Skeletal muscle tissue (tissue), 4 donors: ENCODE measurements around the gene LGALS4. TPM values are rescaled to one million over a fixed set of nuclear protein-coding genes. Genes with fewer than 3 reads are reported as not detected.
"Not testable (repeated sequence)": the region's sequence is repeated elsewhere in the genome, so short reads cannot be mapped to it uniquely, and the experiment has no call there.

Experiments used
- H3K27ac ChIP-seq: one replicate; pipeline ENCODE4 v1.7.0; 2013; ENCODE audit warnings: mild to moderate bottlenecking, low read depth, low read length, inconsistent platforms
- H3K27me3 ChIP-seq, 3 donors: one replicate each; pipeline ENCODE4 v1.7.0; 2013; ENCODE audit warnings: low read length in 3 of 3; ENCODE audit not compliant: control insufficient read depth in 3 of 3, insufficient read depth in 3 of 3
- H3K36me3 ChIP-seq, 3 donors: one replicate each; pipeline ENCODE4 v1.7.0; 2013; ENCODE audit warnings: low read length in 3 of 3; ENCODE audit not compliant: control insufficient read depth in 3 of 3, insufficient read depth in 3 of 3
- H3K4me1 ChIP-seq, 3 donors: one replicate each; pipeline ENCODE4 v1.7.0; 2013; ENCODE audit warnings: low read length in 3 of 3, mild to moderate bottlenecking in 3 of 3; ENCODE audit not compliant: control insufficient read depth in 3 of 3, insufficient read depth in 3 of 3
- H3K4me3 ChIP-seq, 3 donors: one replicate each; pipeline ENCODE4 v1.7.0; 2013; ENCODE audit warnings: low read length in 3 of 3
- H3K9ac ChIP-seq, 3 donors: one replicate each; pipeline ENCODE4 v1.7.0; 2013; ENCODE audit warnings: low read length in 3 of 3, mild to moderate bottlenecking in 3 of 3, moderate library complexity in 2 of 3, low read depth in 1 of 3
- H3K9me3 ChIP-seq, 3 donors: one replicate each; pipeline ENCODE4 v1.7.0; 2013; ENCODE audit warnings: low read length in 3 of 3; ENCODE audit not compliant: control insufficient read depth in 3 of 3
- total RNA-seq: library from RNA; depleted of rRNA; stranded (reverse); fragments of >200 nt; gene quantifications from one replicate; pipeline ENCODE4 v1.2.3, GENCODE V29; 2014
- donor health status: Osteomylitis.

LGALS4 gene
- total RNA-seq, 1 donor from 2014 or later, result not detected

GRCh38 chr19:38774181-38774950, 38.4 kb downstream of the LGALS4 start:
- Histone ChIP-seq H3K27ac (no peak overlapping the region), H3K4me1 (peaks cover 0 to 7% (median 2%) of the 10 kb centered on the region in 3 donors), H3K27me3 (peaks cover 0 to 3% (median 0%) of the 10 kb centered on the region in 3 donors), H3K36me3 (no peaks in the 10 kb centered on the region), H3K9ac (no peak overlapping the region), H3K9me3 (no peaks in the 10 kb centered on the region), H3K4me3 (no peak overlapping the region)

- H3K4me3 ChIP-seq, result no peak within 1 kb of the TSS
- no peak within 1 kb of the TSS for H3K27ac ChIP-seq
- no peaks in the 10 kb centered on the region for H3K36me3 ChIP-seq
- no peaks in the 10 kb centered on the region for H3K9me3 ChIP-seq
- H3K9ac ChIP-seq, result no peak within 1 kb of the TSS
- H3K4me1 ChIP-seq, result peaks cover 0 to 7% (median 2%) of the 10 kb centered on the region in 3 donors
- H3K27me3 ChIP-seq, result peaks cover 0 to under 1% (median 0%) of the 10 kb centered on the region in 3 donors
These were observed 39.1 kb downstream of the LGALS4 start, which contains the start of gene LGALS7 for GRCh38 chr19:38773469-38774177. Gene LGALS7 (minus strand): TSS chr19:38773517. CDS start chr19:38773492, 25 bp downstream.

- H3K27ac ChIP-seq, result not testable (repeated sequence)
These were observed 41.2 kb downstream of the LGALS4 start for GRCh38 chr19:38771569-38771968.

DNA sequence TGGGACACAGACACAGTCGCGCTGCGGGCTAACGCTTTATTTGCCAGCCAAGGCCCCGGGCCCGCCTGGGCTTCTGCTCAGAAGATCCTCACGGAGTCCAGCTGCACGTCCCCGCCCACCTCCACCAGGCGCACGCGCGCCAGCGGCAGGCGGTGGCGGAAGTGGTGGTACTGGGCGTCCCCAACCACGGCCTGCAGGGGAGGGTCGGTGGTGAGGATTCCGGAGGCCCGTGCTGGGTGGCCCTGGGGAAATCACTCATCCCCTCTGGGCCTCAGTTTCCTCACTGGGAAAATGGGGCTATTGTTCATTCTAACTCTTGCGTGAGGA, 41.8 kb downstream of the LGALS4 start:
- not testable (repeated sequence) for H3K36me3 ChIP-seq, H3K4me3 ChIP-seq, H3K27ac ChIP-seq, H3K27me3 ChIP-seq, H3K9ac ChIP-seq, H3K9me3 ChIP-seq, H3K4me1 ChIP-seq

More at GRCh38 chr19:38771569-38771968, 41.2 kb downstream of the LGALS4 start:
- not testable (repeated sequence) for H3K4me3 ChIP-seq, H3K9ac ChIP-seq, H3K9me3 ChIP-seq, H3K36me3 ChIP-seq, H3K27me3 ChIP-seq, H3K4me1 ChIP-seq

GRCh38 chr19:38770228-38770948, 42.4 kb downstream of the LGALS4 start:
- not testable (repeated sequence) for H3K4me3 ChIP-seq, H3K9ac ChIP-seq, H3K4me1 ChIP-seq, H3K9me3 ChIP-seq, H3K27me3 ChIP-seq, H3K27ac ChIP-seq, H3K36me3 ChIP-seq

- H3K4me3 ChIP-seq, result peak overlapping the region in 2 of 3 donors; percentile 14 to 52
- no peaks in the 10 kb centered on the region for H3K9me3 ChIP-seq
- no peak overlapping the region for H3K27ac ChIP-seq
- peaks cover 0 to 7% (median 2%) of the 10 kb centered on the region in 3 donors for H3K4me1 ChIP-seq
- H3K36me3 ChIP-seq, result no peaks in the 10 kb centered on the region
- H3K27me3 ChIP-seq, result no peaks in the 10 kb centered on the region
- H3K9ac ChIP-seq, result peak overlapping the region in 1 of 3 donors; percentile 62
These were observed 43.0 kb downstream of the LGALS4 start for GRCh38 chr19:38769635-38770211.

GRCh38 chr19:38766276-38767047, 46.3 kb downstream of the LGALS4 start:
- no peaks in the 10 kb centered on the region for H3K36me3 ChIP-seq
- no peaks in the 10 kb centered on the region for H3K9me3 ChIP-seq
- H3K4me1 ChIP-seq, result peaks cover 0 to 7% (median 2%) of the 10 kb centered on the region in 3 donors
- H3K9ac ChIP-seq, result no peak overlapping the region
- no peak overlapping the region for H3K4me3 ChIP-seq
- H3K27me3 ChIP-seq, result no peaks in the 10 kb centered on the region
- H3K27ac ChIP-seq, result no peak overlapping the region

DNA sequence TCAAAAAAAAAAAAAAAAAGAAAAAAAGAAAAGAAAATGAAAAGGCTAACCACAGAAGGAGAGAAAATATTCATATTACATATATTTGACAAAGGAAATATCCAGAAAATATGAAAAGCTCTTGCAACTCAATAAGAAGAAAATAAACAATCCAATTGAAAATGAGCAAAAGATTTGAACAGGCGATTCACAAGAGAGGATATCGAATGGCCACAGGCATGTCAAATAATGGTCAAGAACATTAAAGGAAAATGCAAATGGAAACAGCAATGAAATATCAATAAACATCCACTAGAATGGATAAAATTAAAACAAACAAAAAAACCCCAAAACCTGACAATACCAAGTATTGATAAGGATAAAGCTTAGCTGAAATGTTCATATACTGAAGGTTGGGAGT, 47.5 kb downstream of the LGALS4 start:
- H3K27me3 ChIP-seq, result no peaks in the 10 kb centered on the region
- H3K27ac ChIP-seq, result no peak overlapping the region
- no peak overlapping the region for H3K4me3 ChIP-seq
- no peak overlapping the region for H3K9ac ChIP-seq
- no peaks in the 10 kb centered on the region for H3K36me3 ChIP-seq
- H3K9me3 ChIP-seq, result no peaks in the 10 kb centered on the region
- H3K4me1 ChIP-seq, result peaks cover 0 to 7% (median 2%) of the 10 kb centered on the region in 3 donors

DNA sequence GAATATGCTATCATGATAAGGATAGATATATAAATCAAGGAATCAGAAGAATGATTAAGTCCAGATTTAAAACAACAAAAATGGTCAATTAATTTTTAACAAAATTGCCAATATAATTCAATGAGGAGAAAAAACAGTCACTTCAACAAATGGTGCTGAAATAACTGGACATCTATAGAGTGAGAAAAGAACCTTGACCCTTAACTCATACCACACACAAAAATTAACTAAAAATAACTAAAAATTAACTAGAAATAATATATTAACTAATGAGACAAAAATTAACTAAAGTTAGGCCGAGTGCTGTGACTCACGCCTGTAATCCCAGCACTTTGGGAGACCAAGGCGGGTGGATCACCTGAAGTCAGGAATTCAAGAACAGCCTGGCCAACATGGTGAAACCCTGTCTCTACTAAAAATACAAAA, 48.9 kb downstream of the LGALS4 start:
- Histone ChIP-seq H3K9ac (no peak overlapping the region), H3K4me3 (no peak overlapping the region), H3K36me3 (no peaks in the 10 kb centered on the region), H3K27me3 (no peaks in the 10 kb centered on the region), H3K9me3 (no peaks in the 10 kb centered on the region), H3K27ac (no peak overlapping the region), H3K4me1 (no peaks in the 10 kb centered on the region)
